Cardiac fibroblast (primary cell): ENCODE data around the gene PRG3.

Experiments used
- DNase-seq, 2 donors: peaks; one replicate each; pipeline versions ENCODE4 v3.0.0 to v3.0.0-alpha.2; 2010; ENCODE audit warnings: low read depth in 2 of 2
- H3K4me3 ChIP-seq, 2 donors: replicated peaks in 1 of 2; 1 replicate in 1 of 2; 2 replicates in 1 of 2; pipeline ENCODE4 v1.5.1; 2011; ENCODE audit warnings: low read depth in 2 of 2, low read length in 2 of 2, mild to moderate bottlenecking in 2 of 2, moderate library complexity in 1 of 2
- CTCF ChIP-seq: IDR thresholded peaks from one replicate; pipeline ENCODE4 v1.5.1; 2011; ENCODE audit warnings: low read depth, mild to moderate bottlenecking, low read length, inconsistent platforms

PRG3 gene

DNA sequence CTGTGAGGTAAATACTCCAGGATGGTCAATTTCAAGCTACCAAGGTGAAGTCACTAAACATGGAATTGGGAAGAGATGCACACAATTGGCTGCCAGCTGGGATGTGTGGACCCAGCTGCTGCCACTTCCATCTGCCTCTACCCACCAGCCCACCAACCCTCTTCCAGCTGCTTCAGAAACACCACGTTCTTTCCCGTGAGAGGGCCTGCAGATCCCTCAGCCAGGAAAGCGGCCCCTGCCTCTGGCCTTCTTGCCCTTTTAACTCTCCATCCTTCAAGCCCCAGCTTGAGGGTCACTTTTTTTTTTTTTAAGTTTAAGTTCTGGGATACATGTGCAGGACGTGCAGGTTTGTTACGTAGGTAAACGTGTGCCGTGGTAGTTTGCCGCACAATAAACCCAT, 20.0 kb downstream of the PRG3 start:
- TF ChIP-seq CTCF, result no peak
- no peak overlapping the region for H3K4me3 ChIP-seq
- DNase-seq, result no peak

GRCh38 chr11:57359896-57360690, 20.9 kb downstream of the PRG3 start:
- no peak for DNase-seq
- TF ChIP-seq CTCF, result no peak
- no peak overlapping the region for H3K4me3 ChIP-seq

DNA sequence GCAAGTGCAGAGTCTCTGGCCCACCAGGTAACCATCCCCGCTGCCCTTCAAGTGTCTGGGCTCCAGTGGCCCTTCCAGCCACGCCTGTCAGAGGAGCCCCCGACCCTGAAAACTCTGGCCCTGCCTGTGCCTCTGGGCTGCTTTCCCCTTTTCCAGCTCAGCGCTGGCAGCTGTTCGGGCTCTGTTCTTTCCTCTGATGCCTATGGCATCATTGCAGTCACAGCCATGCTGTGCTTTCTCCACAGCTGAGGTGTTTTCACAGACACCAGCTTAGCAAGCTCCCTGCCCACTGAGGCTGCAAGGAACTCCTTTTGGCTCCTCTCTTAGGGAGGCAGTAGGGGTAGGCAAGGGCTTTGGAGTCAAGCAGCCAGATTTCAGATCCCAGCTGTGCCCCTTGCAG, 21.6 kb downstream of the PRG3 start:
- no peak for TF ChIP-seq CTCF
- DNase-seq, result no peak
- H3K4me3 ChIP-seq, result no peak overlapping the region

- TF ChIP-seq CTCF, result no peak
- no peak overlapping the region for H3K4me3 ChIP-seq
- no peak for DNase-seq
These were observed 22.0 kb downstream of the PRG3 start for GRCh38 chr11:57358991-57359390.

DNA sequence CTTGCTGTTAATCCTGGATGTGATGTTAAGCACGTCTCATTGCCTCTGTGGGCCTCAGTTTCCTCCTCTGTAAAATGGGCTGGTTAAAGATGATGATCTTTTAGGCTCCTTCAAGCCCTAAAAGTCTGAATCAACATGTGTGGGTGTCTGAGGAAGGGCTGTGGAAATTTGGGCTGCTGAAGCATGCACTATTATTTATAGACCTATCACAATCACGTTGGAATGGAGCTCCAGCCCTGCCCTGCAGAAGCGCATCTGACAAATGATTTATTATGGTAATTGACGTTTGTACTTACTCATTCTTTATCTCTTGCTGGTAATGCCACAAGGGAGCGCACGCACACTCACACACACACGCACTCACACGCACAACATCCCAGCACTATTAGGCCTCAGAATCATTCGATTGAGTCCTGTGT, 22.4 kb downstream of the PRG3 start:
- no peak for TF ChIP-seq CTCF
- no peak overlapping the region for H3K4me3 ChIP-seq
- DNase-seq, result peak; percentile 5 to 14

GRCh38 chr11:57357856-57358255, 23.1 kb downstream of the PRG3 start:
- TF ChIP-seq CTCF, result no peak
- H3K4me3 ChIP-seq, result no peak overlapping the region
- DNase-seq, result peak; percentile 10 to 23

DNA sequence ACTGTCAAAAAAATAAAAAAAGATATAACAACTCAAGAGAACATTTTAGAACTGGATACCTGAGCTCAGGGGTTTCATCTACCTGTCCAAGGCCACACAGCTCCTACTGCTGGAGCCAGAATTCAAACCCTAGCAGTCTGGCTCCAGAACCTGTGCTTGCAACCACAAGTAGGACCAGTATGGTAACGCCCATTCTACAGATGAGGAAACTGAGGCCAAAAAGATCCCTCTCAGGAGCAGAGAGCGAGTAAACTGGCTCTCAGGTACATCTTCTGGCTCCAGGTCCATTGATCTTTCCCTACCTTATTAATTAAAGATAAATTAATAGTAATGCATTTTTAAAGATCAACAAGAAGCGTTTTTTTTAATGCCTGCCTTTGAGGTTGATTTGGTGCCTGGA, 23.6 kb downstream of the PRG3 start:
- TF ChIP-seq CTCF, result no peak
- DNase-seq, result no peak

More for the DNA sequence above, 23.6 kb downstream of the PRG3 start:
- H3K4me3 ChIP-seq, result no peak overlapping the region
